Neural progenitor cell (in vitro differentiated cells): Measurements from ENCODE around the gene OR2Y1.

Experiments used
- CTCF ChIP-seq: fragments of 200-600 bp; sonication (generic); IDR thresholded peaks from 2 replicates; pipeline ENCODE4 v1.5.1; 2017; ENCODE audit warnings: antibody characterized with exemption, mild to moderate bottlenecking
- EZH2 ChIP-seq: fragments of 200-600 bp; sonication (generic); IDR thresholded peaks from 2 replicates; pipeline ENCODE4 v1.6.1; 2017; ENCODE audit warnings: antibody characterized with exemption, mild to moderate bottlenecking, moderate library complexity

- TF ChIP-seq CTCF, result no peak
- no peak for TF ChIP-seq EZH2
These were observed 35.9 kb downstream of the OR2Y1 start for GRCh38 chr5:180703912-180704311.
